Osteocyte (in vitro differentiated cells): ENCODE data around the gene KRTAP5-1. TPM values are rescaled to one million over a fixed set of nuclear protein-coding genes. Genes with fewer than 3 reads are reported as not detected.

Source experiments
- DNase-seq: peaks from one replicate; pipeline ENCODE4 v3.0.0; 2021; ENCODE audit warnings: mixed read lengths; ENCODE audit not compliant: unreplicated experiment; ENCODE audit errors: extremely low spot score
- H3K27ac Mint-ChIP-seq: one replicate; pipeline ENCODE4 v1.8.0; 2021; ENCODE audit warnings: mild to moderate bottlenecking, mixed read lengths; ENCODE audit not compliant: unreplicated experiment
- H3K27me3 Mint-ChIP-seq: one replicate; pipeline ENCODE4 v1.8.0; 2021; ENCODE audit warnings: mixed read lengths; ENCODE audit not compliant: unreplicated experiment
- H3K36me3 Mint-ChIP-seq: one replicate; pipeline ENCODE4 v1.8.0; 2021; ENCODE audit warnings: mixed read lengths; ENCODE audit not compliant: unreplicated experiment
- H3K4me1 Mint-ChIP-seq: one replicate; pipeline ENCODE4 v1.8.0; 2021; ENCODE audit warnings: mixed read lengths; ENCODE audit not compliant: unreplicated experiment
- H3K4me3 Mint-ChIP-seq: one replicate; pipeline ENCODE4 v1.8.0; 2021; ENCODE audit warnings: mild to moderate bottlenecking, moderate library complexity, mixed read lengths; ENCODE audit not compliant: unreplicated experiment
- H3K9me3 Mint-ChIP-seq: one replicate; pipeline ENCODE4 v1.8.0; 2021; ENCODE audit warnings: mixed read lengths; ENCODE audit not compliant: unreplicated experiment
- total RNA-seq: library from RNA; stranded (reverse); gene quantifications from 2 replicates; pipeline ENCODE4 v1.2.1, GENCODE V29; 2021
- TF ChIP-seq, protein P1 (sequence below): fragments of 200-600 bp; sonication (generic); IDR thresholded peaks from 2 replicates; pipeline ENCODE4 v1.5.0; 2021; ENCODE audit warnings: antibody characterized with exemption, mild to moderate bottlenecking, moderate library complexity

Gene KRTAP5-1
- total RNA-seq, 1 donor from 2014 or later = not detected

DNA sequence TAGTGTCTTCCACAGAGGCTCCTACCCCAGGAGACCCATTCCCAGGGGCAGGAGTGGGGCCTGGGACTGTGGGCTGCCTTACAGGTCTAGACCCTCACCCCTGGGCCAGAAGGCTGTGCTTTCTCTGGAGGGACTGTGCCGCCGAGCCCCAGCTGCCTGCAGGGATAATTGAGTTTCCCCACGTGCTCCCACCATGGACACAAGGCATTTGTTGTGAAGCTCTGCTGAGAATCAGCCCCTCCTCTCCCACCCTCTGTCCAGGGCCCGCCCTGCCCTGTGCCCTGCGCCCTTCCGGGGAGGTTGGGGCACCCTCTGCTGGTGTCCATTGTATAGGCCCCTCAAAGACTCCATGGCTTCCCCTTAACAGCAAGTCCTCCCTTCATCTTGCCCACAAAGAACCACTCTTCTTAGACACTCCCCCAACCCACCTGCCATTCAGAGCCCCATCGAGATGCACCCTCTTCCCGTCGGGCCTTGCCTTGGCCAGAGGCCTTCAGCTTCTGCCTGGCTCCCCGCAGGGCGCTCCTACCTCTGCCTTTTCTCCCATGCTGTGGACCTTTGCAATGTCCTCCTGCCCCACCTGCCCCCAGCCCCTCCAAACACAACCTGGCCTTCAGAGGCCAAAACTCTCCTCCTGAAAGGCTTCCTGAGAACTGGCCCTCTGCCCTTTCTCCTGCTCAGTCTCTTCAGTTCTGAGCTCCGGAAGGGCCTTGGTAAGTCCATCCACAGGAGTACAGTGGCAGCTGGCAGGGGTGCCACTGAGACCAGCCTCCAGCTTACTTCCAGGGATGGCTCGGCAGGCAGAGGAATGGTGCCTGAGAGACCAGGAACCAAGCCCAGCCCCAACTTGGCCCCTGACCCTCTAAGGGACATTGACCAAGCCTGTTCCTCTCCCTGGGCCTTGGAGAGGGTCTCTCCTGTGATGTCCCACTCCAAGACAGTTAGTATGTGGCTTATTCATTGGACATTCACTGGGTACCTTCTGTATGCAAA is 35.4 kb downstream of the KRTAP5-1 start:
- Mint-ChIP-seq H3K4me3 (no peak overlapping the region), H3K27me3 (peaks cover 7% of the 10 kb centered on the region), H3K27ac (no peak overlapping the region), H3K36me3 (no peaks in the 10 kb centered on the region), H3K4me1 (peaks cover 12% of the 10 kb centered on the region), H3K9me3 (no peaks in the 10 kb centered on the region)
- DNase-seq = no peak
- TF ChIP-seq, protein P1, sequence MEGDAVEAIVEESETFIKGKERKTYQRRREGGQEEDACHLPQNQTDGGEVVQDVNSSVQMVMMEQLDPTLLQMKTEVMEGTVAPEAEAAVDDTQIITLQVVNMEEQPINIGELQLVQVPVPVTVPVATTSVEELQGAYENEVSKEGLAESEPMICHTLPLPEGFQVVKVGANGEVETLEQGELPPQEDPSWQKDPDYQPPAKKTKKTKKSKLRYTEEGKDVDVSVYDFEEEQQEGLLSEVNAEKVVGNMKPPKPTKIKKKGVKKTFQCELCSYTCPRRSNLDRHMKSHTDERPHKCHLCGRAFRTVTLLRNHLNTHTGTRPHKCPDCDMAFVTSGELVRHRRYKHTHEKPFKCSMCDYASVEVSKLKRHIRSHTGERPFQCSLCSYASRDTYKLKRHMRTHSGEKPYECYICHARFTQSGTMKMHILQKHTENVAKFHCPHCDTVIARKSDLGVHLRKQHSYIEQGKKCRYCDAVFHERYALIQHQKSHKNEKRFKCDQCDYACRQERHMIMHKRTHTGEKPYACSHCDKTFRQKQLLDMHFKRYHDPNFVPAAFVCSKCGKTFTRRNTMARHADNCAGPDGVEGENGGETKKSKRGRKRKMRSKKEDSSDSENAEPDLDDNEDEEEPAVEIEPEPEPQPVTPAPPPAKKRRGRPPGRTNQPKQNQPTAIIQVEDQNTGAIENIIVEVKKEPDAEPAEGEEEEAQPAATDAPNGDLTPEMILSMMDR = no peak

DNA sequence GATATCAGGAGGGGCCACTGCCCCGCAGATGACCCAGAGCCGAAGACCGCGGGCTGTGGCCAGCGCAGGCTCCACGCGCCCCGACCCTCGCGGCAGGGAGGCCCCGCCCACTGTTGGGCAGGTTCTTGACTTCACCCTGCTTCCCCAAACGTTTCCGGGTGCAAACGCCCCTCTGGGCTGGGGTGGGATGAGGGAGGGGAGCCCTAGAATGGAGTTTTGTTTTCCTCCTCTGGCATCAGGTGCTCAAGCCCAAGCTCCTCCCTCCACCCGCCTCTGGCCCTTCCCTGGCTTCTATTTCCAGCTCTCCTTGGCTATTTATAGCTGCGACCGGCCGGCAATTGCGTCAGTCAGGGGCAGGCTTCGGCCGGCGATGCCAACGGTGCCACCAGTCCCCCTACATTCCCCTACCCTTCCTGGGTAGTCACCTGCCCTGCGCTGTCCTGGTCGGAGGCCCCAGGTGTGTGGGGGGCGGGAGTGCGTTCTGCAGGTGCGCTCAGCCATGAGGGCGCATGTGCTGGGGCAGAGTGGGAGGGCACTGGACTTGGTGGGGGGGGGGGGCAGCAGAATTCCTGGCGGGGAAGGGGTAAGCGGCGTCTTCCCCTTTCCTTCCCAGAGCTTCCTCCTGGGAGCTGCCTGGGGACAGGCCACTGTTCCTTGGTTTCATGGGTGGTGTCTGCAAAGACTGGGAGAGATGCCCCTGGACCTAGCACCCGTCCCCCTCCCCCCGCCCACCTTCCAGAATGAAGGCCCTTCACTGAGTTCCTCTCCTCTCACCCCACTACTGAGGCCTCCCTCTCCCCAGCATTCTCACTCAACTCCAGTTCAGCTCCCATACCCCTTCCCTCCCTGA is 36.6 kb downstream of the KRTAP5-1 start:
- TF ChIP-seq, protein P1 = no peak
- H3K36me3 Mint-ChIP-seq = no peaks in the 10 kb centered on the region
- DNase-seq = no peak
- H3K27ac Mint-ChIP-seq = no peak overlapping the region
- peaks cover 9% of the 10 kb centered on the region for H3K4me1 Mint-ChIP-seq
- peaks cover 10% of the 10 kb centered on the region for H3K27me3 Mint-ChIP-seq
- no peak overlapping the region for H3K4me3 Mint-ChIP-seq
- no peaks in the 10 kb centered on the region for H3K9me3 Mint-ChIP-seq

DNA sequence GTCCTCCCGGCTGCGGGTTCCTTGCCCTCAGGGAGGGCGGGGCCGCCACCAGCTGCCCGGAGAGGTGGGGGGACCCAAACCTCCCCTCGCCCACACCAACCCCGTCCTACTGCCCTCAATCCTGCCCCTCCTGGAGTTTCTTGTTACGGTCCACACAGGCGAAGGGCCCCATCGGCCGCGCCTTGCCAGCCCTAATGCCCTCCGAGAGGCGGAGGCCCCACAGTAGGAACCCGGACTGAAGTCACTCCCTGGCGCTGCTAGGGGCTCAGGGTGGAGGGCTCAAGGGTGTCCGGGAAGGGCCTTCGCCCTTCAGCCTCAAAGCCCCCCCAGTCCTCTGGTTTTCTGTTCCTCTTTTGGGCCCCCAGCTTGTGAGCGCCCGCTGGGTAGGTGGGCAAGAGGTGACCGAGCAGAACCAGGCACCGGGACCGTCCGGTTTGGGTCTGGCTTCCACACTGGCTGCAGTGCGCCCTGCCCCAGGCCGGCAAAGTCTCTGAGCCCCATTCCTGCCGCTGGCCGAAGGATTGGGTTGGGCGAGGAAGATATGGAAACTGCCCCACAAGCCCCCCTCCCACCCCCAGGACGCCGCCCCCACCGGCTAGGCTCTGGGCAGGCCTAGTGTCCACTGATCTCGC is 37.5 kb downstream of the KRTAP5-1 start:
- Mint-ChIP-seq H3K9me3 (no peaks in the 10 kb centered on the region), H3K27ac (no peak overlapping the region), H3K4me3 (no peak overlapping the region), H3K27me3 (peaks cover 10% of the 10 kb centered on the region), H3K4me1 (peaks cover 7% of the 10 kb centered on the region), H3K36me3 (no peaks in the 10 kb centered on the region)
- no peak for DNase-seq
- TF ChIP-seq, protein P1 = no peak

DNA sequence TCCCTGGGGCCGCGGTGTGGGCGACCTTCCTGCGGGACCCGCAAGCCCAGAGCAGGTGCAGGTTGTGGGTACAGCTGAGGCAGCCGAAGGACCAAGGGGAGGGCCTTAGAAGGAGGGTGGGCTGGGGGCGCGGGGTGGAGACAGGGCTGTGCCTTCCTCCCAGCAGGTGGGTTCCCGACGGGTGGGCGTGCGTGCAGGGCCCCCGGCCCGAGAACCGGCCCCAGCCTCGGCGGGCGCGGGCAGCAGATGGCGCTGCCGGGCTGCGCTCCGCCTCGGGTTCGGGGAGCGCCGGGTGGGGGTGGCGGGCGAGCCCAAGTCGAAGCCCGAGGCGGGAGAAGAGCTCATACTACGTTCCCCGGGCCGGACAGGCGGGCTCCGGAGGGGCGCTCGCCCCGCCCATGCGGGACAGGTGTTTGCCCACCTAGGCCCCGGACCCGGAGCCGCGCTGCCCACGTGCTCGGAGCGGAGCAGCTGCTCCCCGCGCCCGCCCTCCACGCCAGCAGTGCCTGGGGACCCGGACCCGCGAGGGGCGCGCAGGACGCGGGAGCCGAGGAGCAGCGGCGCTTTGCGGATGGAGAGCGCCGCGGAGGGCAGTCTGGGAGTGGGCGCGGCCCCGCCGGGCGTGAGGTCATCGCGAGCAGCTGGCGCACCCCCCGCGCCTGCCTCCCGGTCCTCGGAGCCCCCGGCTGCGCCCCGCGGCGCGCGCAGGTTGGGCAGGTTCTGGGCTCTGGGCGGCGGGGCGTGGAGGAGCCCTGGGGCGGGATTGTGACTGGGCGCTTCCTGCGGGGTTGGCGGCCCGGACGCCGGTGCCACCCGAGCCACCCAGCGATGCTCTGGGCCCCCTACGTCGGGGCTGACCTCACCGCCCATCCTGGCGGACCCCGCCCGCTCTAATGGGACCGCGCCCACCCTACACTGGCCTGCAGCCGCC is 38.3 kb downstream of the KRTAP5-1 start:
- TF ChIP-seq, protein P1 = peak; percentile 96

More for the DNA sequence above, 38.3 kb downstream of the KRTAP5-1 start:
- Mint-ChIP-seq H3K27ac (no peak overlapping the region), H3K27me3 (peaks cover 12% of the 10 kb centered on the region), H3K4me3 (no peak overlapping the region), H3K36me3 (no peaks in the 10 kb centered on the region), H3K4me1 (peaks cover 7% of the 10 kb centered on the region), H3K9me3 (no peaks in the 10 kb centered on the region)
- no peak for DNase-seq
